CD8-positive, alpha-beta memory T cell (primary cell): ENCODE data around the gene GNAT2. TPM values are rescaled to one million over a fixed set of nuclear protein-coding genes. Genes with fewer than 3 reads are reported as not detected.

ENCODE experiments used
- CTCF ChIA-PET: fragments of 350-600 bp; sonication (Branson Sonifier 250); formaldehyde crosslinking; loops from one replicate; lab custom pipeline; 2021; ENCODE audit warnings: antibody characterized with exemption; lab: Charles Lee
- POLR2A ChIA-PET: fragments of 350-600 bp; sonication (Branson Sonifier 250); formaldehyde crosslinking; loops from one replicate; lab custom pipeline; 2021; ENCODE audit warnings: antibody characterized with exemption; lab: Charles Lee
- DNase-seq, 5 donors: peaks; one replicate each; pipeline versions ENCODE4 v3.0.0 to v3.0.0-alpha.2; 2020 to 2022; ENCODE audit warnings: mixed read lengths in 1 of 5
- H3K27ac ChIP-seq: one replicate; pipeline ENCODE4 v1.7.0; 2013; ENCODE audit warnings: low read depth, mild to moderate bottlenecking, low read length, moderate library complexity
- H3K27me3 ChIP-seq: 2 replicates; pipeline ENCODE4 v1.7.0; 2013; ENCODE audit warnings: low read length, mild to moderate bottlenecking; ENCODE audit not compliant: insufficient read depth, poor library complexity, severe bottlenecking
- H3K36me3 ChIP-seq: 2 replicates; pipeline ENCODE4 v1.7.0; 2013; ENCODE audit warnings: mild to moderate bottlenecking, low read length, moderate library complexity; ENCODE audit not compliant: insufficient read depth
- H3K4me1 ChIP-seq: 2 replicates; pipeline ENCODE4 v1.7.0; 2013; ENCODE audit warnings: mild to moderate bottlenecking, low read length, moderate library complexity; ENCODE audit not compliant: insufficient read depth
- H3K4me3 ChIP-seq: 2 replicates; pipeline ENCODE4 v1.7.0; 2013; ENCODE audit warnings: mild to moderate bottlenecking, low read length
- H3K9me3 ChIP-seq: 2 replicates; pipeline ENCODE4 v1.7.0; 2013; ENCODE audit warnings: mild to moderate bottlenecking, low read length
- H3K27ac Mint-ChIP-seq, 8 donors: one replicate each; pipeline ENCODE4 v1.8.0; 2020 to 2021; ENCODE audit warnings: mixed read lengths in 8 of 8, mild to moderate bottlenecking in 6 of 8, inconsistent platforms in 3 of 8, moderate library complexity in 3 of 8
- H3K27me3 Mint-ChIP-seq, 2 donors: one replicate each; pipeline ENCODE4 v1.8.0; 2020 to 2021; ENCODE audit warnings: mixed read lengths in 2 of 2, mild to moderate bottlenecking in 1 of 2, moderate library complexity in 1 of 2
- H3K36me3 Mint-ChIP-seq, 3 donors: one replicate each; pipeline ENCODE4 v1.8.0; 2020 to 2021; ENCODE audit warnings: mixed read lengths in 3 of 3, inconsistent platforms in 1 of 3, mild to moderate bottlenecking in 1 of 3
- H3K4me1 Mint-ChIP-seq, 3 donors: one replicate each; pipeline ENCODE4 v1.8.0; 2020 to 2021; ENCODE audit warnings: mixed read lengths in 3 of 3, inconsistent platforms in 1 of 3, mild to moderate bottlenecking in 1 of 3
- H3K4me3 Mint-ChIP-seq, 7 donors: one replicate each; pipeline ENCODE4 v1.8.0; 2020 to 2021; ENCODE audit warnings: mixed read lengths in 7 of 7, mild to moderate bottlenecking in 6 of 7, moderate library complexity in 4 of 7, inconsistent platforms in 2 of 7
- H3K9me3 Mint-ChIP-seq, 5 donors: one replicate each; pipeline ENCODE4 v1.8.0; 2020 to 2022; ENCODE audit warnings: mixed read lengths in 5 of 5, mild to moderate bottlenecking in 3 of 5, moderate library complexity in 2 of 5, inconsistent platforms in 1 of 5
- polyA plus RNA-seq: library from polyadenylated mRNA; unstranded; fragments of 300-500 nt; fragmentation: Illumina TruSeq; gene quantifications from one replicate; pipeline ENCODE4 v1.2.3, GENCODE V29; 2021
- total RNA-seq, 2 experiments: library from RNA; stranded (reverse); gene quantifications; one replicate each; pipeline ENCODE4 v1.2.3, GENCODE V29; 2021

GNAT2 gene
- total and polyA plus RNA-seq, 3 experiments from 2014 or later = 0.53 to 1.5 TPM; not detected in 1

- CTCF ChIA-PET = interaction anchor here (1.6 to 8.9 kb wide), 4 partner anchors 10 to 74 kb away, joined by 11 to 52 read pairs (median 12); partner anchors contain the start of gene GNAI3
- POLR2A ChIA-PET = interaction anchor here (0.6 to 2.4 kb wide), 4 partner anchors 19 to 408 kb away, joined by 4 to 12 read pairs (median 5); partner anchors contain the start of gene GNAI3
- Histone ChIP-seq H3K9me3 (no peaks in the 10 kb centered on the region), H3K27me3 (no peaks in the 10 kb centered on the region), H3K4me1 (peaks cover 58% of the 10 kb centered on the region), H3K36me3 (no peaks in the 10 kb centered on the region), H3K4me3 (peak overlapping the region; percentile 94), H3K27ac (peak overlapping the region; percentile 91)
- peaks cover 0 to 12% (median 0%) of the 10 kb centered on the region in 3 donors for H3K36me3 Mint-ChIP-seq
- H3K27me3 Mint-ChIP-seq = peaks cover 0 to 3% of the 10 kb centered on the region in 2 donors
- H3K9me3 Mint-ChIP-seq = no peaks in the 10 kb centered on the region
- H3K4me1 Mint-ChIP-seq = peaks cover 61 to 80% (median 67%) of the 10 kb centered on the region in 3 donors
- no peak for DNase-seq
- H3K27ac Mint-ChIP-seq = peak overlapping the region; percentile 91 to 99 (median 98)
- H3K4me3 Mint-ChIP-seq = peak overlapping the region; percentile 91 to 100 (median 97)
These were observed 980 bp upstream of the GNAT2 start for GRCh38 chr1:109620401-109620791.

- no peaks in the 10 kb centered on the region for H3K27me3 ChIP-seq
- peaks cover 61 to 70% (median 61%) of the 10 kb centered on the region in 3 donors for H3K4me1 Mint-ChIP-seq
- peaks cover 0 to 8% (median 0%) of the 10 kb centered on the region in 3 donors for H3K36me3 Mint-ChIP-seq
- H3K36me3 ChIP-seq = no peaks in the 10 kb centered on the region
- H3K4me3 Mint-ChIP-seq = peak overlapping the region; percentile 91 to 100 (median 97)
- H3K4me3 ChIP-seq = peak overlapping the region; percentile 94
- no peaks in the 10 kb centered on the region for H3K9me3 ChIP-seq
- CTCF ChIA-PET = interaction anchor here (3.3 to 8.9 kb wide), 3 partner anchors 11 to 72 kb away, joined by 11 to 52 read pairs (median 13); no protein-coding TSS in a partner anchor
- H3K27ac ChIP-seq = peak overlapping the region; percentile 91
- H3K27me3 Mint-ChIP-seq = peaks cover 0 to 3% of the 10 kb centered on the region in 2 donors
- POLR2A ChIA-PET = interaction anchor here (1.7 to 2.4 kb wide), 2 partner anchors 69 to 71 kb away, joined by 5 to 12 read pairs; partner anchors contain the start of gene GNAI3
- DNase-seq = no peak
- H3K4me1 ChIP-seq = peaks cover 49% of the 10 kb centered on the region
- no peaks in the 10 kb centered on the region for H3K9me3 Mint-ChIP-seq
- peak overlapping the region; percentile 91 to 99 (median 98) for H3K27ac Mint-ChIP-seq
These were observed 498 bp downstream of the GNAT2 start for GRCh38 chr1:109618661-109619575.

GRCh38 chr1:109617291-109617801, 2.1 kb downstream of the GNAT2 start:
- Mint-ChIP-seq H3K36me3 (peaks cover 0 to 8% (median 0%) of the 10 kb centered on the region in 3 donors), H3K4me1 (peaks cover 46 to 54% (median 48%) of the 10 kb centered on the region in 3 donors), H3K4me3 (peak overlapping the region in 2 of 7 donors; percentile 20 to 69), H3K27ac (peak overlapping the region; percentile 4 to 92 (median 88)), H3K9me3 (no peaks in the 10 kb centered on the region), H3K27me3 (peaks cover 2 to 3% of the 10 kb centered on the region in 2 donors)
- no peaks in the 10 kb centered on the region for H3K27me3 ChIP-seq
- no peaks in the 10 kb centered on the region for H3K9me3 ChIP-seq
- DNase-seq = no peak
- H3K27ac ChIP-seq = no peak overlapping the region
- CTCF ChIA-PET = interaction anchor here (1.1 to 1.4 kb wide), 3 partner anchors 23 to 71 kb away, joined by 3 to 5 read pairs (median 4); no protein-coding TSS in a partner anchor
- H3K36me3 ChIP-seq = no peaks in the 10 kb centered on the region
- H3K4me1 ChIP-seq = peaks cover 33% of the 10 kb centered on the region
- H3K4me3 ChIP-seq = no peak overlapping the region
- POLR2A ChIA-PET = interaction anchor here (1.1 kb wide), 1 partner anchor 69 kb away, joined by 5 read pairs; the partner anchor contains the start of gene GNAI3

- H3K9me3 ChIP-seq = no peaks in the 10 kb centered on the region
- no peaks in the 10 kb centered on the region for H3K36me3 ChIP-seq
- H3K4me3 ChIP-seq = no peak overlapping the region
- H3K9me3 Mint-ChIP-seq = no peaks in the 10 kb centered on the region
- POLR2A ChIA-PET = interaction anchor here (1.1 kb wide), 1 partner anchor 68 kb away, joined by 5 read pairs; the partner anchor contains the start of gene GNAI3
- no peak overlapping the region for H3K27ac ChIP-seq
- peaks cover 24% of the 10 kb centered on the region for H3K4me1 ChIP-seq
- peak overlapping the region in 7 of 8 donors; percentile 1 to 92 (median 86) for H3K27ac Mint-ChIP-seq
- CTCF ChIA-PET = interaction anchor here (1.3 to 1.6 kb wide), 4 partner anchors 11 to 70 kb away, joined by 3 to 5 read pairs (median 4); no protein-coding TSS in a partner anchor
- no peak for DNase-seq
- peak overlapping the region in 2 of 7 donors; percentile 9 to 69 for H3K4me3 Mint-ChIP-seq
- H3K27me3 ChIP-seq = no peaks in the 10 kb centered on the region
- H3K4me1 Mint-ChIP-seq = peaks cover 36 to 44% (median 38%) of the 10 kb centered on the region in 3 donors
- H3K27me3 Mint-ChIP-seq = peaks cover 2 to 3% of the 10 kb centered on the region in 2 donors
- H3K36me3 Mint-ChIP-seq = peaks cover 0 to 8% (median 0%) of the 10 kb centered on the region in 3 donors
These were observed 3.0 kb downstream of the GNAT2 start for GRCh38 chr1:109616391-109616790.

GRCh38 chr1:109615879-109616278, 3.5 kb downstream of the GNAT2 start:
- peaks cover 23% of the 10 kb centered on the region for H3K4me1 ChIP-seq
- H3K27me3 ChIP-seq = no peaks in the 10 kb centered on the region
- peaks cover 35 to 39% (median 35%) of the 10 kb centered on the region in 3 donors for H3K4me1 Mint-ChIP-seq
- peak in 3 of 5 donors; percentile 25 to 40 (median 32) for DNase-seq
- peak overlapping the region in 7 of 8 donors; percentile 27 to 94 (median 89) for H3K27ac Mint-ChIP-seq
- peak overlapping the region in 3 of 7 donors; percentile 6 to 69 (median 56) for H3K4me3 Mint-ChIP-seq
- ChIA-PET CTCF (interaction anchor here (1.3 to 1.6 kb wide), 3 partner anchors 10 to 25 kb away, joined by 3 to 4 read pairs (median 3); no protein-coding TSS in a partner anchor), POLR2A (no interaction called here)
- no peaks in the 10 kb centered on the region for H3K36me3 ChIP-seq
- H3K9me3 ChIP-seq = no peaks in the 10 kb centered on the region
- H3K36me3 Mint-ChIP-seq = peaks cover 0 to 8% (median 0%) of the 10 kb centered on the region in 3 donors
- H3K27ac ChIP-seq = no peak overlapping the region
- no peak overlapping the region for H3K4me3 ChIP-seq
- H3K27me3 Mint-ChIP-seq = peaks cover 2 to 3% of the 10 kb centered on the region in 2 donors
- H3K9me3 Mint-ChIP-seq = no peaks in the 10 kb centered on the region

GRCh38 chr1:109613361-109614147, 5.9 kb downstream of the GNAT2 start:
- H3K4me1 Mint-ChIP-seq = peaks cover 20 to 23% (median 21%) of the 10 kb centered on the region in 3 donors
- no peak for DNase-seq
- ChIA-PET POLR2A (no interaction called here), CTCF (interaction anchor here (0.7 to 3.0 kb wide), 4 partner anchors 13 to 81 kb away, joined by 3 to 12 read pairs (median 6); no protein-coding TSS in a partner anchor)
- H3K27me3 Mint-ChIP-seq = peaks cover 2 to 3% of the 10 kb centered on the region in 2 donors
- no peak overlapping the region for H3K4me3 Mint-ChIP-seq
- Histone ChIP-seq H3K27ac (no peak overlapping the region), H3K9me3 (no peaks in the 10 kb centered on the region), H3K4me3 (no peak overlapping the region), H3K36me3 (no peaks in the 10 kb centered on the region), H3K4me1 (peaks cover 8% of the 10 kb centered on the region), H3K27me3 (no peaks in the 10 kb centered on the region)
- no peaks in the 10 kb centered on the region for H3K36me3 Mint-ChIP-seq
- H3K9me3 Mint-ChIP-seq = no peaks in the 10 kb centered on the region
- peak overlapping the region in 1 of 8 donors; percentile 25 for H3K27ac Mint-ChIP-seq
